Measurements from ENCODE around the gene C1orf210.

Gene C1orf210

GRCh38 chr1:43238991-43239469, 46.4 kb downstream of the C1orf210 start:
- TF ChIP-seq CTCF (IDR thresholded peaks at IDR 0.05; ENCODE audit: low read length, missing control alignments): no peak
- no peak overlapping the region for H3K4me3 ChIP-seq (replicated peaks; ENCODE audit: low read depth, low read length)
- DNase-seq (ENCODE audit: low read depth): no peak

GRCh38 chr1:43238085-43238484, 47.3 kb downstream of the C1orf210 start:
- TF ChIP-seq CTCF (IDR thresholded peaks at IDR 0.05; ENCODE audit: low read length, missing control alignments): peak; percentile 90
- peak; percentile 80 for DNase-seq (ENCODE audit: low read depth)
- H3K4me3 ChIP-seq (replicated peaks; ENCODE audit: low read depth, low read length): no peak overlapping the region

GRCh38 chr1:43237121-43237520, 48.3 kb downstream of the C1orf210 start:
- no peak overlapping the region for H3K4me3 ChIP-seq (replicated peaks; ENCODE audit: low read depth, low read length)
- DNase-seq (ENCODE audit: low read depth): no peak
- no peak for TF ChIP-seq CTCF (IDR thresholded peaks at IDR 0.05; ENCODE audit: low read length, missing control alignments)

- DNase-seq (ENCODE audit: low read depth): no peak
- TF ChIP-seq CTCF (IDR thresholded peaks at IDR 0.05; ENCODE audit: low read length, missing control alignments): no peak
- no peak overlapping the region for H3K4me3 ChIP-seq (replicated peaks; ENCODE audit: low read depth, low read length)
Observed at GRCh38 chr1:43235451-43236121, 49.8 kb downstream of the C1orf210 start.

GRCh38 chr1:43235040-43235439, 50.3 kb downstream of the C1orf210 start:
- H3K4me3 ChIP-seq (replicated peaks; ENCODE audit: low read depth, low read length): no peak overlapping the region
- TF ChIP-seq CTCF (IDR thresholded peaks at IDR 0.05; ENCODE audit: low read length, missing control alignments): no peak
- DNase-seq (ENCODE audit: low read depth): no peak

- no peak for TF ChIP-seq CTCF (IDR thresholded peaks at IDR 0.05; ENCODE audit: low read length, missing control alignments)
- no peak for DNase-seq (ENCODE audit: low read depth)
- no peak overlapping the region for H3K4me3 ChIP-seq (replicated peaks; ENCODE audit: low read depth, low read length)
Observed at GRCh38 chr1:43234267-43234666, 51.1 kb downstream of the C1orf210 start.

- TF ChIP-seq CTCF (IDR thresholded peaks at IDR 0.05; ENCODE audit: low read length, missing control alignments): no peak
- no peak for DNase-seq (ENCODE audit: low read depth)
Observed at GRCh38 chr1:43233631-43234030, 51.8 kb downstream of the C1orf210 start.

More at GRCh38 chr1:43233631-43234030, 51.8 kb downstream of the C1orf210 start:
- H3K4me3 ChIP-seq (replicated peaks; ENCODE audit: low read depth, low read length): no peak overlapping the region

All from fibroblast of pulmonary artery (primary cell).